NCI-H1105 (cell line): ENCODE data around the gene COL15A1.

Source experiments
- DNase-seq: peaks from one replicate; lab custom pipeline; 2025; lab: John Stamatoyannopoulos, UW

Gene COL15A1

DNA sequence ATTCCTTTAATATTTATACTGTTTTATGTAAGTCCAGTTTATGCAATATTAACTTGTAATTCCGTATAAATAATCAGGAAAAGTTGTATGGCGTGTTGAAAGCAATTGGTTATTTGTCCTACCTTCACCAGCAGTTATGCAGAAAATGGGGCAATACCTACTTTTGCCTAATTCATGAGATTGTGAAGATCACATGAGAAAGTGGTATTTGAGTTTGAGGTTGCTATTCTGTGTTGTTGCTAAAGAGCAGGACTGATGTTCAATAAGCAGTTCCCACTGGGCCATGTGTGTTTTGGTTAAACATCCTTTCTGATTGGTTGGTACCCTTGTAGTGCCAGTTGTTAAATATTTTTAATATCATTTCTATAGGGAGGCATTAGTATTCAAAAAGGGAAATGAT lies 164.4 kb downstream of the COL15A1 start:
- DNase-seq: no peak

DNA sequence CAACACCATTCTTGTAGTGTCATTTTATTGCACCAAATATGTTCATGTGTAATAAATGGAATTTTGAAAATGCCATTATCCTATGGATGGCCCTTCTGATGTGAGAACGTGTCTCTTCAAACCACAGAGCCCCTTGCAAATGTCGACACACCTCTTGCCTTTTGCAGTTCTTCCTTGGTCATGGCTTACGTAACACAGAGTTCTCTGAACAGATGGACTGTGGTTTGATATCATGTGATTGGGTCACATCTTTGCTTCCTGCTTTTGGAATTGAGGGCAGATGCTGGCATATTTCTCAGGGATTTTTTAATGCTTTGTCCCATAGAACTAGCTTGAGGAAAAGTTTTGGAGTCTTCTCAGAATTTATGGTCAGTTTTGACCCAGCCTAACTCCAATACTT lies 165.8 kb downstream of the COL15A1 start:
- DNase-seq: no peak

DNA sequence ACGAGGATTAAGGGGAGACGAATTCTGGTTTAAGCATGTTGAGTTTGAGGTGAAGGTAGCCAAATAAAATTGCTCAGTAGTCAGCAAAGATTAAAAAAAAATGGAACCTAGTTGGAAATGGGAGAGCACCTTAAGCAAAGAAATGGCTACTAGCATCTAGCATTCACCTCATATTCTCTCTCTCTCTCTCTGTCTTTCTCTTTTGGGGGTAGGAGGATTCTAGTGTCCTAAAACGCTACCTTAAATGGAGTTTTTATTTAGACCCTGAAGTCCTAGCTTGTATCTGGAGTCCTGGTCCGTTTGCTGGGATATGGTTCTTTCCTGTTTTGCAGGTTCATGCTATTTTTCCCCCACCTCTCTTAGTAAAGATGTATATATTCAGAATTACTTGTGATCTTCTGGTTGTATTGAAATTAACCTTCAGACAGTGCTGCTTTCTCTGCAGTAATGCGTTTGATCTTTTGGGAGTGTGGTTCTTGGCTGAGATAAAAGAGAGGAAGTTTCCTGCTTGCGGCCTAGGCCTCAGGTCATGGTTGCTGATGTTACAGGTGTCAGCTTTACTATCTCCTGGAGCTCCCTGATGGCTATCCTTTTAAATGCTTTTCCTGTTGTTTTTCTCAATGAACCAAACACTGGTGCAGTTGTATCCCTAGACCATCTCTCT lies 169.2 kb downstream of the COL15A1 start:
- no peak for DNase-seq

DNA sequence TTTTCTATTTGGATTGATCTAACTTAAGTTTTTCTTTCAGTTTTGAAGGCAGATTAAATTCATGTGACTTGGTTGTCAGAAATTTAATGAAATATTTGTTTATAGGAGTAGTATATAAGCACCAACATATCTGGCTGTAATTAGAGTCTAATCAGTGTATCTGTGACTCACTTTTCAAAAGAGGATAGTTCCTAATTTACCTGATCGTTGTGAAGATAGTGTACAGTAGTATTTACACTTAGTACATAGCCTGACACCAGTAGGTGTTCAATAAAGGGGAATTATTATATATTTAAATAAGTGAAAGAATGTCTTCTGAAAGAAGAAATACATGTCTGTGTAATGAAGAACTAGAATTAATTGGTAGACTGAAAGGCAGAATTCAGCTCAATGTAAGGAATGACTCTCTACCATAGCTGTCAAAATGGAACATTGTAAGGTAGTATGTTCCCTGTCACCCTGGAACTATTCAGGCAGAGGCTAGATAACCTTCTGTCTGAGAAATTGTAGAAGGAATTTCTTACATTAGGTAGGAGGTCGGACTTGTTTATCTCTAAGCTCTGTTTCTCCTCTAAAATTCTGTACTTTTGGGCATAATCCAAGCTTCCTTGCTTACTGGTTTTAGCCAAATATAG lies 169.8 kb downstream of the COL15A1 start:
- DNase-seq: no peak

DNA sequence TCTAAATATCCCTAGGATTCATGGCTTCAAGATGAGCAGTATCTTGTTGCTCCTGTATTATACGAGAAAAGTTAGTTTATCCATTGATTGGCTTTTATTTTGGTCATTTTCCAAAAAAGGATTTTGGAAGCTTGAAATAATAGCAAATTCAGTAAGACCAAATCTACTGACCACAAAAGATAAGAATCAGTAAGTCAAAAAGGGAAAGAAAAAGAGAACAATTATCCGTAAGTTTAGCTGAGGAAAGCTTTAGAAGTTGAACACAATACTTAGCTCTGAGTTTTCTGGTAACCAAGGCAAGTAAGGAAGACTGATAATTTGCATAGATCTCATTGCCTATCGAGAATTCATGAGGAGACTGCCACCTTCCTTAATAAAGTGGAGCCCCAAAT lies 170.3 kb downstream of the COL15A1 start:
- DNase-seq: no peak

DNA sequence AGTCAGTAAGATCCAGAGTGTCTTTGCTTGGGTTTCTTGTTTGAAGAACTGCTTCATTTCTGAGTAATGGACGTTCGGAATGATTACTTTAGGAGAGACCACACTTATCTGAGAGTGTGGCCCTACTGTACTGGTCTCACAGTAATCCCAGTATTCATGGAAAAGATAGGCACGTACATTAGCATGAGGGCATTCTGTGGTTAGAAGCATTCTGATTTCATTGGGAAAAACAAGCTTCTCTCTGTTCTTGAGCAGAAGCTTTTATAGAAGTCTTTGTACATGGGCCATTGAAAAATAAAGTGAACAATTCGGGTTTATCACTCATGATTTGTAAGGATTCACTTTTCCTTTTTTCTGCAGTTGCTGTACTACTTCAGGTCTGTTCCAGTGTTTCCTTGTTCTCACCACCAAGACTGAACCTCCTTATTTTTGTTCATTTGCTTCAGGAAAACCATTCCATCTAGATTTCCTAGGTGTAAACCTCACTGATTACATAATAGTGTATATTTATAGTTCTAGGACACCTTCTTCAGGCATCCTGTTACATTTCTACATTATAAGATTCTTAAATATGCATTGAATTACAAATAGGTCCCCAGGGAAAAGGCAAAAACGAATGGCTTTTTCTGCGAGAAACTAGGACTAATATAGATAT lies 171.3 kb downstream of the COL15A1 start:
- no peak for DNase-seq

DNA sequence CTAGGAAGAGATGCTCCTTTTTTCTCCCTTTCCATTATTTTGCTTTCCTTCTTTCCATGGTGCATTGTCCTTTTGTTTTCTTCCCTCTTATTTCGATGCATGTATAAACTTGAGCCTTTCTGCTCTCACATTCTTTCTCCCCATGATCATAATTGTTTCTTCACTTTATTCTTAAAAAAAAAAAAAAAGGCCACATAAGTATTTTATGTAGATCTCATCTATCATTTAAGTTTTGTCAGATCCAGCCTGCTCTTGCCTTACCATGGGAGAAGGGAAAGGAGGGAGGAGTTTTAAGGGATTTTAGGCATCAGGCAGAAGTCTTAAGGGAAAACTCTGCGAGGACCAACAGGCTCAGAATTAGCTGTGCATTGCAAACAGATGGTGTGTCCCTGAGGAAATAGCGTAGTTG lies 172.3 kb downstream of the COL15A1 start:
- DNase-seq: no peak

DNA sequence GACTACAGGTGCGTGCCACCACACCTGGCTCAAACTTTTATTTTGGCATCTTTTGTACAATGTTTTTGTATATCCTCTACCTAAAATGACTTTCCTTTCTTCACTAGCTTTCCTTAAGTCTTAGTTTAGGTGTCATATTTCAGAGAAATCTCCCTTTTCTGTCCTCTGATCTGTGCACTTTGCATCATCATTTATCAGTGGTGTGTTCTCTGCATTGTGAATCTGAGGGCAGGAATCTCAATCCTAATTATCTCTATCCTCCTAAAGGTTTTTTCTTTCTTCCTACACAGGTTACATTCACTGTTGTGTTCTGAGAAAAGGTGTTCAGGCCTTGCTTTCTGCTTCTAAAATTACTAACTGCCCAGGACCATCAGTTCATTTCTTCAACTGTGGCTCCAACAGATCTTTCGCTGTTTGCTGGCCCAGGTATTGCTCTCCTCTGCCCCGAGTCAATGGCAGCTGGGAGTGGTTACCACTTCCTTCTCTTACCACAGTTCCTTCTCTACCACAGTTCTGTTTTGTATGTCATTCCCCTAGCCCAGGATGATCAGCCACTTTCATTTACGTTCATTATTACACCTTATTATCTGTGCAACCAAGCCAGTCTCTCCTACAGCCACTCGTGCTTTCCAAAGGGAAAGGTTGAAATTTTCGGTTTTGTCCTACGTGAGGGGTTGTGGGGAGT lies 175.2 kb downstream of the COL15A1 start:
- DNase-seq: no peak

DNA sequence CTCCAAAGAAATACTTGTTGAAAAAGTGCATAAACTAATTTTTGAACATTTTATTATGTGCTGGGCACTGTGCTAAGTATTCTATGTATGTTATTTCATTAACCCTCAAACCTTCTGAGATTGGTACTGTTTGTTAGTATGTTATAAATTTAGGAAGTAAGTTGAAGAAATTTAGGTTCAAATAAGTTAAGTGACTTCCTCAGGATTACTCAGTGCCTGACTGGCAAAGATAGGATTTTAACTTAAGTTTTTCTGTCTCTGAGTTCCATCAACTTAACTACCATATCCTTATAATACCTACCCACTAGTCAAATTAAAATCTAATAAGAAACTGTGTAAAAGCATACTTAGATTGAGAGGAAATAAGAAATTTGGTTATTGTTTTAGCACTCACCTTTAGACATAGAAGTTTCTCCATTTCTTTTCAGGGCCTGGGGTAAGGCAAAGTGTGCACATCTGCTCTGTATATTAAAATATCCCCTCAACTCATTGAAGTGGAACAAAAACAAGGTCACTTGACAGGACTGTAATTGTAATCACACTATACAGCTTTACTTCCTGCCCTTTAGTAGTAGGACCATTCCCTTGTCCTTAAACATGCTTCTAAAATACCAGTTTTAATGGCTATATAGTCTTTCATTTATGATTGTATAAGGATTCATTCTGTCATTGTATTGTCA lies 176.4 kb downstream of the COL15A1 start:
- no peak for DNase-seq
